Spinal cord (tissue), 10 donors: ENCODE measurements around the gene ASCL5. TPM values are rescaled to one million over a fixed set of nuclear protein-coding genes. Genes with fewer than 3 reads are reported as not detected.

Source experiments
- DNase-seq, 6 donors: peaks; one replicate each; pipeline versions ENCODE4 v3.0.0 to v3.0.0-alpha.2; 2013 to 2015; ENCODE audit warnings: low spot score in 6 of 6, low read depth in 4 of 6
- H3K27ac ChIP-seq: one replicate; pipeline ENCODE4 v1.5.1; 2013; ENCODE audit warnings: low read depth, low read length, control low read depth
- H3K27me3 ChIP-seq: one replicate; pipeline ENCODE4 v1.6.1; 2013; ENCODE audit warnings: low read length; ENCODE audit not compliant: control insufficient read depth, insufficient read depth
- H3K36me3 ChIP-seq: one replicate; pipeline ENCODE4 v1.6.1; 2013; ENCODE audit warnings: low read length; ENCODE audit not compliant: control insufficient read depth, insufficient read depth
- H3K4me1 ChIP-seq: one replicate; pipeline ENCODE4 v1.6.1; 2013; ENCODE audit warnings: low read length; ENCODE audit not compliant: control insufficient read depth, insufficient read depth
- H3K4me3 ChIP-seq: one replicate; pipeline ENCODE4 v1.5.1; 2013; ENCODE audit warnings: low read depth, low read length, control low read depth
- H3K9me3 ChIP-seq: one replicate; pipeline ENCODE4 v1.6.1; 2013; ENCODE audit warnings: low read length; ENCODE audit not compliant: control insufficient read depth, insufficient read depth
- WGBS: methylation state at CpG from one replicate; pipeline ENCODE4 v1.1.5; 2013; ENCODE audit warnings: missing lambda C conversion rate; ENCODE audit not compliant: insufficient coverage; 5-methylcytosine and 5-hydroxymethylcytosine counted together
- polyA plus RNA-seq, 2 donors: library from polyadenylated mRNA; unstranded; fragments of 120-200 nt; gene quantifications; one replicate each; pipeline ENCODE4 v1.2.1, GENCODE V29; 2013; ENCODE audit not compliant: insufficient read length in 2 of 2
- total RNA-seq, 2 donors: library from RNA; depleted of rRNA in 1 of 2; stranded (reverse); fragments of 120-200 nt in 1 of 2; fragments of >200 nt in 1 of 2; gene quantifications; one replicate each; pipeline versions ENCODE4 v1.2.3 to v1.2.4, GENCODE V29; 2013 to 2014
- donor health status: healthy.

The ASCL5 gene
- total and polyA plus RNA-seq, 4 donors: 0.17 to 1.3 (median 0.95) TPM; not detected in 1

- peaks cover 15% of the 10 kb centered on the region for H3K4me1 ChIP-seq
- no peak overlapping the region for H3K27ac ChIP-seq
- 95% methylated on average over 10 of the region's 10 CpGs for WGBS
- H3K36me3 ChIP-seq: no peaks in the 10 kb centered on the region
- no peaks in the 10 kb centered on the region for H3K27me3 ChIP-seq
- DNase-seq: no peak
- H3K9me3 ChIP-seq: no peaks in the 10 kb centered on the region
- H3K4me3 ChIP-seq: no peak overlapping the region
Measured at GRCh38 chr1:201065686-201066085, 61.3 kb downstream of the ASCL5 start.

- Histone ChIP-seq H3K27ac (no peak overlapping the region), H3K4me1 (peaks cover 15% of the 10 kb centered on the region), H3K4me3 (no peak overlapping the region), H3K9me3 (no peaks in the 10 kb centered on the region), H3K27me3 (no peaks in the 10 kb centered on the region), H3K36me3 (no peaks in the 10 kb centered on the region)
- WGBS: 80% methylated on average over 6 of the region's 8 CpGs
- no peak for DNase-seq
Measured at GRCh38 chr1:201064806-201065205, 62.2 kb downstream of the ASCL5 start.

Other genes with a start within 250 kb of the ASCL5 start
- 1 to 10 TPM; 3.5 to 5.7 TPM for gene INAVA, start 232.3 kb downstream of the ASCL5 start, total RNA-seq
- gene INAVA, start 232.3 kb downstream of the ASCL5 start, polyA plus RNA-seq: 10 to 100 TPM; 18.9 to 19.5 TPM
- 10 to 100 TPM; 29.9 to 37.8 TPM for gene KIF21B, start 103.5 kb downstream of the ASCL5 start, total RNA-seq
- gene KIF21B, start 103.5 kb downstream of the ASCL5 start, polyA plus RNA-seq: 100 to 1,000 TPM; 102 to 104 TPM
- under 1 TPM; 0.20 to 0.33 TPM for gene CACNA1S, start 14.8 kb downstream of the ASCL5 start, total RNA-seq
- under 1 TPM; 0.16 to 0.23 TPM for gene CACNA1S, start 14.8 kb downstream of the ASCL5 start, polyA plus RNA-seq
- gene TMEM9, start 27.3 kb upstream of the ASCL5 start, total RNA-seq: 100 to 1,000 TPM in 1 of 2 donors, 10 to 100 TPM in 1; 94.4 to 137 TPM
- 100 to 1,000 TPM; 145 to 179 TPM for gene TMEM9, start 27.3 kb upstream of the ASCL5 start, polyA plus RNA-seq
- gene IGFN1, start 63.6 kb upstream of the ASCL5 start, total RNA-seq: 1 to 10 TPM; 2.0 to 3.8 TPM
- gene IGFN1, start 63.6 kb upstream of the ASCL5 start, polyA plus RNA-seq: 10 to 100 TPM in 1 of 2 donors, 1 to 10 TPM in 1; 2.8 to 10.4 TPM
- gene PKP1, start 156.3 kb upstream of the ASCL5 start, total RNA-seq: under 1 TPM; 0.22 to 0.99 TPM
- 1 to 10 TPM in 1 of 2 donors, under 1 TPM in 1; 0.98 to 1.2 TPM for gene PKP1, start 156.3 kb upstream of the ASCL5 start, polyA plus RNA-seq